ENCODE data around the gene GUCY2D.

DNA sequence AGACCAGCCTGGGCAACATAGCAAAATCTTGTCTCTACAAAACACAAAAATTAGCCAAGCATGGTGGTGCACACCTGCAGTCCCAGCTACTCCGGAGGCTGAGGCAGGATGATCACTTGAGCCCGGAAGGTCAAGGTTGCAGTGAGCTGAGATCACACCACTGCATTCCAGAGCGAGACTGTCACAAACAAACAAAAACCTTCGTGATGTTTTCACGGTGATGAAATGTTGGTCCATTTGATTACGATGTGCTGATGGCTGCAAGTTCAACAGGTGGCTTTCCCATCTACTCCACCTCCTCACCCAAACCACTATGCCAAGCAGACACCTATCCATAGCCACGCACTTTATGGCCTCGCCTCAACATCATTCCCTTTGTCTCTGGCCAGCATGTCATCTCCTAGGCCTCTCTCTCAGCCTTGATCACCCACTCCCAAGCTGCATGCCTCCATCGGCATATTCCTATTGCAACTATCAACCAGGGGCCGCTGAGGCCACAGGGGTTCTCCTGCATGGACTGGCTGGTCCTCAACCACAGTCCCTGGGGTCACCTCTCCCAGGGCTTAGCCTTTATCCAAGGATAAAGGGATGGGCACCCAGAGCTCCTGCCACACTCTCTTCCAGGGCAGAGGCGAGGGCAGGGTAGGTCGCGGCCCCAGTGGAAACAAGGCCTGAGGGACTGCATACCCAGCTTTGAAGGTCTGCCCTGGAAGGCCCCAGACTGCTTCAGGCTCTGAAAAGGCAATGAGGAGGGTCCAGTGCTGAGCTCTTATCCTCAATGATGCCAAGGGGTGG, 19.3 kb downstream of the GUCY2D start:
- TF ChIP-seq, protein P1, sequence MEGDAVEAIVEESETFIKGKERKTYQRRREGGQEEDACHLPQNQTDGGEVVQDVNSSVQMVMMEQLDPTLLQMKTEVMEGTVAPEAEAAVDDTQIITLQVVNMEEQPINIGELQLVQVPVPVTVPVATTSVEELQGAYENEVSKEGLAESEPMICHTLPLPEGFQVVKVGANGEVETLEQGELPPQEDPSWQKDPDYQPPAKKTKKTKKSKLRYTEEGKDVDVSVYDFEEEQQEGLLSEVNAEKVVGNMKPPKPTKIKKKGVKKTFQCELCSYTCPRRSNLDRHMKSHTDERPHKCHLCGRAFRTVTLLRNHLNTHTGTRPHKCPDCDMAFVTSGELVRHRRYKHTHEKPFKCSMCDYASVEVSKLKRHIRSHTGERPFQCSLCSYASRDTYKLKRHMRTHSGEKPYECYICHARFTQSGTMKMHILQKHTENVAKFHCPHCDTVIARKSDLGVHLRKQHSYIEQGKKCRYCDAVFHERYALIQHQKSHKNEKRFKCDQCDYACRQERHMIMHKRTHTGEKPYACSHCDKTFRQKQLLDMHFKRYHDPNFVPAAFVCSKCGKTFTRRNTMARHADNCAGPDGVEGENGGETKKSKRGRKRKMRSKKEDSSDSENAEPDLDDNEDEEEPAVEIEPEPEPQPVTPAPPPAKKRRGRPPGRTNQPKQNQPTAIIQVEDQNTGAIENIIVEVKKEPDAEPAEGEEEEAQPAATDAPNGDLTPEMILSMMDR (IDR thresholded peaks at IDR 0.05; ENCODE audit: insufficient read depth, low read length), result no peak
- TF ChIP-seq POLR2AphosphoS5 (IDR thresholded peaks at IDR 0.05; ENCODE audit: low read depth), result no peak
